Esophagus squamous epithelium (tissue), 4 donors: ENCODE measurements around the gene OPTC.

Source experiments
- CTCF ChIP-seq, 6 experiments: fragments of 450-650 bp in 4 of 6; fragments of 200-600 bp in 2 of 6; sonication (generic) in 2 of 6; IDR thresholded peaks; one replicate each; pipeline ENCODE4 v1.5.1; 2016 to 2019; ENCODE audit warnings: antibody characterized with exemption in 6 of 6, mild to moderate bottlenecking in 4 of 6, moderate library complexity in 4 of 6
- POLR2A ChIP-seq, 4 donors: fragments of 450-650 bp; IDR thresholded peaks; one replicate each; pipeline ENCODE4 v1.6.1; 2017; ENCODE audit warnings: antibody characterized with exemption in 4 of 4, mild to moderate bottlenecking in 4 of 4, moderate library complexity in 3 of 4

- TF ChIP-seq CTCF (IDR thresholded peaks at IDR 0.05) (no peak), POLR2A (IDR thresholded peaks at IDR 0.05) (no peak)
These were observed 14.3 kb upstream of the OPTC start for GRCh38 chr1:203479646-203480045.
